ENCODE measurements around the gene TTLL5.

TTLL5 gene

GRCh38 chr14:75871181-75871880, 210.3 kb downstream of the TTLL5 start:
- DNase-seq (ENCODE audit: low read depth): no peak

GRCh38 chr14:75875958-75876357, 214.9 kb downstream of the TTLL5 start:
- no peak for DNase-seq (ENCODE audit: low read depth)

GRCh38 chr14:75876530-75876929, 215.5 kb downstream of the TTLL5 start:
- no peak for DNase-seq (ENCODE audit: low read depth)

- DNase-seq (ENCODE audit: low read depth): no peak
Observed at GRCh38 chr14:75877292-75877691, 216.2 kb downstream of the TTLL5 start.

- no peak for DNase-seq (ENCODE audit: low read depth)
Observed at GRCh38 chr14:75877884-75878283, 216.8 kb downstream of the TTLL5 start.

GRCh38 chr14:75879031-75879430, 218.0 kb downstream of the TTLL5 start:
- no peak for DNase-seq (ENCODE audit: low read depth)

- DNase-seq (ENCODE audit: low read depth): no peak
Observed at GRCh38 chr14:75880512-75880911, 219.5 kb downstream of the TTLL5 start.

GRCh38 chr14:75881994-75882393, 220.9 kb downstream of the TTLL5 start:
- no peak for DNase-seq (ENCODE audit: low read depth)

GRCh38 chr14:75884198-75884611, 223.2 kb downstream of the TTLL5 start:
- DNase-seq (ENCODE audit: low read depth): no peak

- DNase-seq (ENCODE audit: low read depth): no peak
Observed at GRCh38 chr14:75885829-75886228, 224.8 kb downstream of the TTLL5 start.

GRCh38 chr14:75886636-75887348, 225.7 kb downstream of the TTLL5 start:
- DNase-seq (ENCODE audit: low read depth): no peak

GRCh38 chr14:75888945-75889344, 227.9 kb downstream of the TTLL5 start:
- no peak for DNase-seq (ENCODE audit: low read depth)

- no peak for DNase-seq (ENCODE audit: low read depth)
Observed at GRCh38 chr14:75896341-75896740, 235.3 kb downstream of the TTLL5 start.

GRCh38 chr14:75904311-75904710, 243.3 kb downstream of the TTLL5 start:
- no peak for DNase-seq (ENCODE audit: low read depth)

- no peak for DNase-seq (ENCODE audit: low read depth)
Observed at GRCh38 chr14:75905147-75905904, 244.3 kb downstream of the TTLL5 start.

GRCh38 chr14:75906228-75906627, 245.2 kb downstream of the TTLL5 start:
- DNase-seq (ENCODE audit: low read depth): no peak

- DNase-seq (ENCODE audit: low read depth): peak; percentile 53
Observed at GRCh38 chr14:75906680-75907280, 245.7 kb downstream of the TTLL5 start.

- no peak for DNase-seq (ENCODE audit: low read depth)
Observed at GRCh38 chr14:75907756-75908359, 246.8 kb downstream of the TTLL5 start.

GRCh38 chr14:75909630-75910029, 248.6 kb downstream of the TTLL5 start:
- no peak for DNase-seq (ENCODE audit: low read depth)

GRCh38 chr14:75910048-75910447, 249.0 kb downstream of the TTLL5 start:
- no peak for DNase-seq (ENCODE audit: low read depth)

- DNase-seq (ENCODE audit: low read depth): no peak
Observed at GRCh38 chr14:75911883-75912282, 250.8 kb downstream of the TTLL5 start.

- no peak for DNase-seq (ENCODE audit: low read depth)
Observed at GRCh38 chr14:75913183-75913582, 252.1 kb downstream of the TTLL5 start.

Data from stimulated activated CD8-positive, alpha-beta memory T cell treated with anti-CD3 and anti-CD28 coated beads, Interleukin-15, amount 100 ng/mL, for 1 hour (primary cell).